OCI-LY7 (cell line): ENCODE results near the gene THSD7A.

ENCODE experiments used
- EZH2phosphoT487 ChIP-seq: fragments of 200-600 bp; sonication (generic); IDR thresholded peaks from 2 replicates; pipeline ENCODE4 v1.6.1; 2018; ENCODE audit warnings: low read depth, borderline replicate concordance, mild to moderate bottlenecking, mixed run types, antibody characterized with exemption, low read length, moderate library complexity, mixed read lengths
- TF ChIP-seq, protein P1 (sequence below): fragments of 200-600 bp; sonication (generic); conservative IDR thresholded peaks from 2 replicates; pipeline ENCODE4 v1.5.1; 2014; ENCODE audit warnings: mild to moderate bottlenecking, antibody characterized with exemption, low read length, moderate library complexity, mixed read lengths

DNA sequence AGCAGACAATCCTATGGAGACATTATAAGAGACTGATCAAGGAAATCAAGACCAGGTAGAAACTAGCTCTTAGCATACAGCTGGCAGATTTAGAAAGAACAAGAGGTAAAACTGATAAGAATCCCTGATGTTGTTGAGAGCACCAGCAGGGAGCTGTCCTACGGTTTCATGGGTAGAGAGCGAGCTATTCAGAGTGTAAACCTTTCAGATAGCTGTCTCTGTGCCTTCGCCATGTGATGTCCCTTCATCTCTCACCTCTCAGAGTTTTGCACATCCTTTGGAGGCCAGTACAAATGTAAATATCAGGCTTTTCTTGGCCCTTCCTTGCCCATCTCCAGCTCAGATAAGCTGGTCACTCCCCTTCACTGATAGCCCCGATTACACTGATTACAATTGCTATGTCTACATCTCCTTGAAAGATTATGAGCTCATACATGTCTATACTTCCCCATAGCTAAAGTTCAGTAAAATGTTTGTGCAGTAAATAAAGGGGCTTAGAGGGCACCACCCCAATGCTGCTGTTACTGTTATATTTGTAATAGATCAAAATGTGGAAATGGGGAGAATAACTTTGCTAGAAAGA, 21.9 kb downstream of the THSD7A start:
- TF ChIP-seq, protein P1, sequence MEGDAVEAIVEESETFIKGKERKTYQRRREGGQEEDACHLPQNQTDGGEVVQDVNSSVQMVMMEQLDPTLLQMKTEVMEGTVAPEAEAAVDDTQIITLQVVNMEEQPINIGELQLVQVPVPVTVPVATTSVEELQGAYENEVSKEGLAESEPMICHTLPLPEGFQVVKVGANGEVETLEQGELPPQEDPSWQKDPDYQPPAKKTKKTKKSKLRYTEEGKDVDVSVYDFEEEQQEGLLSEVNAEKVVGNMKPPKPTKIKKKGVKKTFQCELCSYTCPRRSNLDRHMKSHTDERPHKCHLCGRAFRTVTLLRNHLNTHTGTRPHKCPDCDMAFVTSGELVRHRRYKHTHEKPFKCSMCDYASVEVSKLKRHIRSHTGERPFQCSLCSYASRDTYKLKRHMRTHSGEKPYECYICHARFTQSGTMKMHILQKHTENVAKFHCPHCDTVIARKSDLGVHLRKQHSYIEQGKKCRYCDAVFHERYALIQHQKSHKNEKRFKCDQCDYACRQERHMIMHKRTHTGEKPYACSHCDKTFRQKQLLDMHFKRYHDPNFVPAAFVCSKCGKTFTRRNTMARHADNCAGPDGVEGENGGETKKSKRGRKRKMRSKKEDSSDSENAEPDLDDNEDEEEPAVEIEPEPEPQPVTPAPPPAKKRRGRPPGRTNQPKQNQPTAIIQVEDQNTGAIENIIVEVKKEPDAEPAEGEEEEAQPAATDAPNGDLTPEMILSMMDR: no peak
- no peak for TF ChIP-seq EZH2phosphoT487
